OCI-M1 (cell line): Measurements from ENCODE around the gene CDH11.

Experiments
- DNase-seq: peaks from one replicate; lab custom pipeline; 2025; lab: John Stamatoyannopoulos, UW

Gene CDH11

GRCh38 chr16:65117811-65118448 lies 3.9 kb downstream of the CDH11 start:
- DNase-seq: peak; percentile 87

- DNase-seq: no peak
Observed at GRCh38 chr16:65116818-65117430, 4.9 kb downstream of the CDH11 start.

GRCh38 chr16:65116216-65116615 lies 5.6 kb downstream of the CDH11 start:
- DNase-seq: no peak

- DNase-seq: no peak
Observed at GRCh38 chr16:65114527-65114926, 7.3 kb downstream of the CDH11 start.

- DNase-seq: no peak
Observed at GRCh38 chr16:65113441-65113840, 8.4 kb downstream of the CDH11 start.

GRCh38 chr16:65111306-65111705 lies 10.6 kb downstream of the CDH11 start:
- no peak for DNase-seq

GRCh38 chr16:65106757-65107156 lies 15.1 kb downstream of the CDH11 start:
- no peak for DNase-seq

GRCh38 chr16:65105171-65105570 lies 16.7 kb downstream of the CDH11 start:
- DNase-seq: no peak

- no peak for DNase-seq
Observed at GRCh38 chr16:65104471-65104870, 17.4 kb downstream of the CDH11 start.

GRCh38 chr16:65102326-65102725 lies 19.5 kb downstream of the CDH11 start:
- no peak for DNase-seq

GRCh38 chr16:65101009-65101408 lies 20.9 kb downstream of the CDH11 start:
- no peak for DNase-seq

- DNase-seq: no peak
Observed at GRCh38 chr16:65099607-65100006, 22.3 kb downstream of the CDH11 start.

- DNase-seq: no peak
Observed at GRCh38 chr16:65098916-65099315, 22.9 kb downstream of the CDH11 start.

- no peak for DNase-seq
Observed at GRCh38 chr16:65097296-65097695, 24.6 kb downstream of the CDH11 start.

GRCh38 chr16:65095906-65096305 lies 26.0 kb downstream of the CDH11 start:
- DNase-seq: no peak

GRCh38 chr16:65095090-65095728 lies 26.7 kb downstream of the CDH11 start:
- no peak for DNase-seq

GRCh38 chr16:65094009-65094408 lies 27.9 kb downstream of the CDH11 start:
- no peak for DNase-seq

GRCh38 chr16:65083164-65083857 lies 38.6 kb downstream of the CDH11 start:
- no peak for DNase-seq

GRCh38 chr16:65079549-65079948 lies 42.3 kb downstream of the CDH11 start:
- no peak for DNase-seq

GRCh38 chr16:65077181-65077580 lies 44.7 kb downstream of the CDH11 start:
- DNase-seq: no peak

GRCh38 chr16:65075877-65076276 lies 46.0 kb downstream of the CDH11 start:
- DNase-seq: no peak

- DNase-seq: no peak
Observed at GRCh38 chr16:65071433-65072311, 50.2 kb downstream of the CDH11 start.
